HG02623 (cell line): ENCODE measurements around the gene NUBPL.

ENCODE experiments used
- ATAC-seq: cut with Tn5 transposase; IDR thresholded peaks from one replicate; pipeline ENCODE4 v1.9.1; 2021; ENCODE audit warnings: moderate library complexity; ENCODE audit not compliant: unreplicated experiment

The NUBPL gene, protein sequence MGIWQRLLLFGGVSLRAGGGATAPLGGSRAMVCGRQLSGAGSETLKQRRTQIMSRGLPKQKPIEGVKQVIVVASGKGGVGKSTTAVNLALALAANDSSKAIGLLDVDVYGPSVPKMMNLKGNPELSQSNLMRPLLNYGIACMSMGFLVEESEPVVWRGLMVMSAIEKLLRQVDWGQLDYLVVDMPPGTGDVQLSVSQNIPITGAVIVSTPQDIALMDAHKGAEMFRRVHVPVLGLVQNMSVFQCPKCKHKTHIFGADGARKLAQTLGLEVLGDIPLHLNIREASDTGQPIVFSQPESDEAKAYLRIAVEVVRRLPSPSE

DNA sequence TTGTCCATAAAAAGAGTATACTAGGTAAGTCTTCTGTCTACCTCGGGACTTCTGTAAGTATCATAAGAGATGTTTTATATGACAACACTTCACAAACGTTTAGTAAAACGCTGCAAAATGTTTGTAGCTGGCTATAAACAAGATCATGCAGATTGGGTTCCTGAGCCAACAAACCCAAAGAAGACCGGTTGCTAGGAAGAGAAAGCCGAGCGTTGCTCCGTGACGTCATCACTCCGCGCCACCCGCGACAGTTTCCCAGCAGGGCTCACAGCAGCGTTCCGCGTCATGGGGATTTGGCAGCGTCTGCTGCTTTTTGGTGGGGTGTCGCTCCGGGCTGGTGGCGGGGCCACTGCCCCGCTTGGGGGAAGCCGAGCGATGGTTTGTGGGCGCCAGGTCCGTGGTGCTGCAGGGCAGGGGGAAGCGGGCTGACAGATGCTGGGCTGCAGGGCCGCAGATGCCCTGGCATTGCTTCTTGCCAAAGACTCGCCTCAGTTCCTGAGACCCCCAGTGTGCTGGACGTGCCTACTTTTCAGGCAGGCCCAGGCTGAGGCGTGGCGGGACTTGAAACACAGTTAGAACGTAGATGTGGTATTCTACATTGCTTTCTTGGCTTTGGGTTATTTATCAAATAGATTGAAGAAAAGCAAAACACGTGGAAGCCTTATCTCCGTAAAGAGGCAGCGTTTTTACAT, at the start of gene NUBPL:
Gene NUBPL, plus strand, starts transcription at position 250 of the 692 bp plus-strand sequence. Its CDS starts 36 bp downstream, at position 286.
- ATAC-seq = peak; percentile 97

DNA sequence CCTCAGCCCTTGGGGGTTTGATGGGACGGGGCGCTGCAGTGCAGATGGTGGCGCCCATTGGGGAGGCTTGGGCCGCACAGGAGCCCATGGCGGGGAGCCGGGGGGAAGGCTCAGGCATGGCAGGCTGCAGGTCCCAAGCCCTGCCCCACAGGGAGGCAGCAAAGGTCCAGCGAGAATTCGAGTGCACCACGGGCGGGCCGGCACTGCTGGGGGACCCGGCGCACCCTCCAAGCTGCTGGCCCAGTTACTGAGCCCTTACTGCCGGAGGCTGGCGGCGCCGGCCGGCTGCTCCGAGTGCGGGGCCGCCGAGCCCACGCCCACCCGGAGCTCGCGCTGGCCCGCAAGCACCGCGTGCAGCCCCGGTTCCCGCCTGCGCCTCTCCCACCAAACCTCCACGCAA, 34.1 kb upstream of the NUBPL start:
- no peak for ATAC-seq

DNA sequence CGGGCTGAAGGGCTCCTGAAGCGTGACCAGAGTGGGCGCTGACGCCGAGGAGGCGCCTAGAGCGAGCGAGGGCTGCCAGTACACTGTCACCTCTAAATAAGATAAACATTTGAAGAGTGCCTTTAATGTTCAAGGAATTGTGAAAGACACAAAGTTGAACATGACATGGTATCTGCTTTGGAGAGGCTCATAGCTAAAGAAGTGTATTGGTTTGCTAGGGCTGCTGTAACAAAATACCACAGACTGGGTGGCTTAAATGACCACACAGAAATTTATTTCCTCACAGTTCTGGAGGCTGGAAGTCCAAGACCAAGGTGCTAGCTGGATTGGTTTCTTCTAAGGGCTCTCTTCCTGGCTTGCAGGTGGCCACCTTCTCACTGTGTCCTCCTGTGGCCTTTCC, 33.7 kb upstream of the NUBPL start:
- ATAC-seq = no peak

DNA sequence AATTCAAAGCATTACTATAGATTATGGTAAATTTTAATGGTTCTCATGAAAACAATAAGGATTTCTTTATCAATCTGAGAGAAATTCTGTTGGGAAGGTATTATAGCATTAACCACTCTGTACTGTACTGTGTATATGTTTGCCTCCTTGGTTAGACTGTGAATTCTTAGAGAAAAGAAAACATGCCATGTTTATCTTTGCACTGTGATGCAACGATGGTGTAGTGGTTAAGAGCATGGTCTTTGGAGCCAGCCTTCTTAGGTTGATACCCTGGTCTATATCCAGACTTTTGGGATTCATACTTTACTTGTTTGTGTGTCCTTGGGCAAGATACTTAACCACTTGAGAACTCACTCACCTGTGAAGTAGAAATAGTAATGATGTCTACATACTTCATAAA, 32.2 kb upstream of the NUBPL start:
- ATAC-seq = no peak

DNA sequence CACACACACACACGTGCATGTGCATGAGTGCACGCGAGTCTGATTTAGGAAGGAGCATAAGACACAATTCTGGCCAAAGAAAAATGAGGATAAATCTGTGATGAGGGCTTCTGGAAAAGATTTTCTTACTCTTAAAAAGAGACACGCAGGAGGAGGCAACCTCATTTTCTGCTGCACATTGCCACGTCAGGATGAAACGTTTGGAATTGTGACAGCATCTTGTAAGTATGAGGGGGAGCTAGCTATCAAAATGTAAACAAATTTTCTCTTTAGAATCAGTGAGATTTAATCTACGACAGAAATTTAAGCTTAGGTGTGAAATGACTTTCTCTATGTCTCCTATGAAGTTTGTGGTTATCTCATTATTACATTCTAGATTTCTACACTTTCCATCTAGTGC, 31.1 kb upstream of the NUBPL start:
- ATAC-seq = no peak

DNA sequence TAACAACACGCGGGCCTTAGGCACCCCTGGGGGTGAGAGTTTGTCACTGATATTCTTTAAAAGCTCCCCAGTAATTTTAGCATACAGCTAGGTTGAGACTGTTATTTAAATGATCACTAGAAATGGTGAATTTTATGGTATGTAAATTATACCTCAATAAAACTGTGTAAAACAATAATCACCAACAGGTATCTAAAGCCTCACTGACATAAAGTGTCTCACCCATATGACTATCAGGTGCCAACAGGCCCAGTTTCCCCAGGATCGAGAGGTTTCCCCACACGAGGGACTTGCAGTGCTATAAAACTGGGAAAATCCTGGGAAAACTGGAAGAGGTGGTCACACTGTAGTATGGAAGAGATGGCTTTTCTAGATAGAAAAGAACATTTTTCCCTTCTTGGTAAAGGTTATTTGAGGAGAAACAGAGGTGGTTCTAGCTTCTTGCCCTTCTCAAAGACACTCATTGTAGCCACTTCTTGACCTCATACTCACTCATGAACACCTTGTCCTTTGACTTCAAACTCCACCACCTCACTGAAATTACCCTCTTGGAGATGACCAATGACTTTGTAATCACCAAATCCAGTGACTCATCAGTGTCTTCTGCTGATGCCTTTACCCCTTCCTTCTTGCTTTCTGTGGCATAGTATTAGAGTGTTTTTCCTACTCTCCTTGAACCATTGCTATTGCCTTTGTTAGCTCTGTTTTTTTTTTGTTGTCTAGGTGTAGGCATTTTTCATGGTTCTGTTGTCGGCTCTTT, 24.8 kb upstream of the NUBPL start:
- no peak for ATAC-seq

DNA sequence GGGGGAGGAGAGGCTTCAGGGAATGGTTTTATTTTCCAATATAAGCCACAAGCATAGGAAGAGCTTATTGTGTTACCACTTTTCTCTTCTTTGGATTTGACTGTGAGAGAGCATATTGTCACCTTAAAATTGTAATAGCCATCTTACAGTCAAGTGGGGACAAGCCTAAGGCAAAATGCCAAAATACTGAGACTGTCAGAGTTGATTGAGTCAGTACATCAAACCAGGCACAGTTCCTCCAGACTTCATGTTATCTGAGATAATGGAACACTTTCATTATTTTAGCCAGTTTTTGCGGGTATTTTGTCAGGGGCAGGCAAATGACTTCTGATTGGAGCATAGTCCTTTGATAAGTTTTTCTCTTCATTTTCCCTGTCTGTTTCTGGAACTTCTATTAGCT, 19.5 kb upstream of the NUBPL start:
- ATAC-seq = no peak

DNA sequence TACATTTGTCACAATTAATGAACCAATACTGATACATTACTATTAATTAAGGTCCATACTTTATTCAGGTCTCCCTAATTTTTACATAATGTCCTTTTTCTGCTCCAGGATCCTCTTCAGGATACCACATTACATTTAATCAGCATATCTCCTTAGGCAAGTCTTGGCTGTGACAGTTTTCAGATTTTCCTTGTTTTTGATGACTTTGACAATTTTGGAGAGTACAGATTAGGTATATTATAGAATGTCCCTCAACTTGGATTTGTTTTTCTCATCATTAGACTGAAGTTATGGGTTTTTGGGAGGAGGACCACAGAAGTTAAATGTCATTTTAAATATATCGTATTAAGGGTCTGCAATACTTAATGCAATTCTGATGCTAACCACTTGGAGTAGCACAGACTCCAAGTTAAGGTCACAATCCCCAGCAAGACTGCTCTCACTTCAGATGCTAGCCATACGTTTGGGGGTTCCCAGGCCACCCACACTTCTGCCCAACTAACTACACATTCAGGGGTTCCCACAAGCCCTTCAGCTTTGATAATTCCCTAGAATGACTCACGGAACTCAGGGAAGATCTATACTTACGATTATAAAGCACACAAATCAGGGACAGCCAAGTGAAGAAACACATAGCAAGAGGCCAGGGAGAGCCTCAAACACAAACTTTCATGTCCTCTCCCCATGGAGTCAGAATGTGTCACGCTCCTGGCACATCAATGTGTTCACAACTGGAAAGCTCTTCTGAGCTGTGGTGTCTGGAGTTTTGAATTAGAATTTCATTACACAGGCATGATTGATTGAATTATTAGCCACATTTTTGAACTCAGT, 17.0 kb upstream of the NUBPL start:
- no peak for ATAC-seq

DNA sequence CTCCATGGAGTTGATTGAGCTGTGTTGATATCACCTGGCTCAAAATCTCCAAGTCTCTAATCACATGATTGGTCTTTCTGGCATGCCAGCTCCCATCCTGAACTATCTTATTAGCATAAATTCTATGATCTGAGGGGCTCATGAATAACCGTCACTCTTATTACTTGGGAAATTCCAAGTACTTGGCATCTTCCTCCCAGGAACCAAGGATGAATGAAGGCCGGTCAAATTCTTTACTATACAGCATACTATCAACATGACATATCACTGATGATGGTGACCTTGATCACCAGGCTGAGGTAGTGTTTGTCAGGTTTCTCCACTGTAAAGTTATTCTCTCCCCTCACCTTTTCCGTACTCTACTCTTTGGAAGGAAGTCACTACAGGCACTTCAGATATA, 16.4 kb upstream of the NUBPL start:
- no peak for ATAC-seq

DNA sequence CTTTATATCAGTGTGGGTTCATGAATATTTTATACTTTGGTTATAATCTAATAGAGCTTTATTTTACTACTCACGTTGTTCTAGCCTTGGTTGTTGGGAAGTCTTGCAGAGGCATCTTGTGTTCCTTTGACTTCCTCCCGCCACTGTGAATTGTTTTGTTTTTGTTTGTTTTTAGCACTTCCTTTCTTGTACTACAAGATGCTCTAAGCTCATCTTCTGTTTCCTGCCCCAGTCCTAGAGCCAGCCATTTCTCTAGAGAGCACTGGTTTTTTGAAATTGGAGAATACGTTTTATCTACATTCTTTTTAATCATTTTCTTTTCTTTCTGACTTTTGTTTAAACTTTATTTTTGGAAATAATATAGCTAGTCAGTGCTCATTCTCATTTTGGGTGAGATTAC, 15.9 kb upstream of the NUBPL start:
- no peak for ATAC-seq

DNA sequence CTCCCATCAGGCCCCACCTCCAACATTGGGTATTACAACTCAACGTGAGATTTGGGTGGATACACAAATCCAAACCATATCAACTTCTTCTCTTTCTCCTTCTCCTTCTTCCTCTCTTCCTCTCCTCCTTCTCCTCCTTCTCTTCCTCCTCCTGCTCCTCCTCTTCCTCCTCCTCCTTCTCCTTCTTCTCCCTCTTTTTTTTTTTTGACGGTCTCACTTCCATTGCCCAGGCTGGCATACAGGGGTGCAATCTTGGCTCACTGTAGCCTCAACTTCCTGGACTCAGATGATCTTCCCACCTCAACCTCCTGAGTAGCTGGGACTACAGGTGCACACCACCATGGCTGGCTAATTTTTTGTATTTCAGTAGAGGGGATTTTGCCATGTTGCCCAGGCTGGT, 11.4 kb upstream of the NUBPL start:
- no peak for ATAC-seq

DNA sequence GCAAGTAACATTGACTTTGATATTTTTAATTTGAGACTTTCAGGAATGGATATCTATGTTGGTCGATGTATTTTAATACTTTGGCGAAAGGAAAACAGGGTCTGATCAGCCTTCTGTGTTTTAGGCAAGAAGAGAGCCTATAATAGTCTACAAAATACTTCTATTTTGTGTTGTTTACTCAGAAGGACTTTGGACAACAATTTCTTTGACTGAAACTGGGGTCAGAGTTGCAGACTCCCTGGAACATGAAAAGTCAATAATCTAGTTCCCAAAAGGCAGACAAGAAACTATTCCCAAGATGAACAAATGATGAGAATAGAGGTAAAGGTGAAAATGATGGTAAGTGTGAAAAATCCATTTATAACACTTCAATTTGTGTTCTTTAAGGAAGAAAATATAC, 10.6 kb upstream of the NUBPL start:
- ATAC-seq = no peak

DNA sequence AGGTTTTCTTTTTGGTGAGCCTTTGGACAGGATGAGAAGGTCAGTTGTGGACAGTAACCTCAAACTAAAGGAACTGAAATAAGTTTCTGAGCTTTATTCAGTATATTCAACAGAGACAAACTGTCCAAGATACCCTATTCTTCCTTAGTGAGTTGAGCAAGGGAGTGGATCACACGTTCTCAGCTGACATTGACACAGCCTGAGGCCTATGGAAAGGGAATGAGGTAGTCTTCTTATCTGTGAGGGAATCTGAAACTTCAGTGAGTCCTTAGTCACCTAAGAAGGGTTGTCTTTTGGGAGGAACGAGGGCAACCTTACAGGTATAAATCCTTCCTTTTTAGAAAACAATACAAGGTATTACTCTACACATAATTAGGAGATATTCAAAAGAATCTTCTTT, 5.0 kb upstream of the NUBPL start:
- ATAC-seq = no peak

DNA sequence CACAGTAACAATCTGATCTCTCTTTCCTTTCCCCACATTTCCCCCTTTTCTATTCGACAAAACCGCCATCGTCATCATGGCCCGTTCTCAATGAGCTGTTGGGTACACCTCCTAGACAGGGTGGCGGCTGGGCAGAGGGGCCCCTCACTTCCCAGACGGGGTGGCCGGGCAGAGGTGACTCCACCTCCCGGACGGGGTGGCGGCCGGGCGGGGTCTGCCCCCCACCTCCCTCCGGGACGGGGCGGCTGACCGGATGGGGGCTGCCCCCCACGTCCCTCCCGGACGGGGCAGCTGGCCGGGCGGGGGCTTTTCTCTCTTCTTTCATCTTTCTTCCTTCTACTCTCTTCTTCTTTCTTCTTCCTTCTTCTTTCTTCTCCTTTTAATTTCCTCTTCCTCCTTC, 1.3 kb upstream of the NUBPL start:
- no peak for ATAC-seq

DNA sequence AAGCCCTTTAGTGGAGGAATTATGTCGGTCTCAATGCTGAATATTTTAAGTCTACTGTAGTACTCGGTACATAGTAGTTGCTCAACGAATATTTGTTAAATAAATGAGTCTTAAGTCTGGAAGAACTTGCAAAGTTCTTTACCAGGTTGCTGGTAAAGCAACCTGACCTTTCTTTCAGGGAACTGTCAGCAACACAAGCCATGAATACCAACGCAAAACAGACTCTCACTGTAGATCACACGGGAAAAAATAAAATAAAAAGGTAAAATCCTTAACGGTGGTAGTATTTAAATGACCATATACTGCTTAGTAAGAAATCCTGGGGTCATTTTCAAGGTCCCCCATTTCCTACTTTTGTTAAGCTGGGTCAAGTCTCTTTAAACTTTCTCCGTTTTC, 447 bp upstream of the NUBPL start:
- peak; percentile 5 for ATAC-seq

DNA sequence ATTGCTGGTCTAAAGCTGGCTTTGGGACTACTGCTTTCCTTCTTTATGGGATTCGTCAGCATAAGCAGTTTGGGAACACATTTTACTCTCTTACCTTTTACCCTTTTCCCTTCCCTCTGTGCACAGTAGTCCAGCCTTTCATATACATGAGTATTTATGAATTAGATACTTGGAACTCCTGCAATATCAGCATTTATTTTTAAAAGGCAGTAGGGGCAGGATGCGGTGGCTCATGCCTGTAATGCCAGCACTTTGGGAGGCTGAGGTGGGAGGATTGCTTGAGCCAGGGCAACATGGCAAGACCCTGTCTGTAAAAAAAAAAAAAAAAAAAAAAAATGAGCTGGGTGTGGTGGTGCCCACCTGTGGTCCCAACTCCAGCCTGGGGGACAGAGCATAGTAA, 3.0 kb downstream of the NUBPL start:
- no peak for ATAC-seq

DNA sequence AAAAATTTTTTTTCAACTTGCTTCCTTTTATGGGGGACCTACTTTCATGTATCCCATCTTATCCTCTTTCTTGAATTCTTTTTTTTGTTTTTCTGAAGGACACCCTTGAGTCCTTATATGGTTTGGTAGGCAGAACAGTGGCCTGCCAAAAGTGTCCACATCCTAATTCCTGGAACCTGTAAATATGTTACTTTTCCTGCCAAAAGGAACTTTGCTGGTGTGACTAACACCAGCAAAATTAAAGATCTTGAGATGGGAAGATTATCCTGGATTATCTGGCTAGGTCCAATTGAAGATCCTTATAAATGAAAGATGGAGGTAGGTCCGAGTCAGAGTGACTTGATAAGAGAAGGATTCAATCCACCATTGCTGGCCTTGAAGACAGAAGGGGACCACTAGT, 5.3 kb downstream of the NUBPL start:
- ATAC-seq = no peak

DNA sequence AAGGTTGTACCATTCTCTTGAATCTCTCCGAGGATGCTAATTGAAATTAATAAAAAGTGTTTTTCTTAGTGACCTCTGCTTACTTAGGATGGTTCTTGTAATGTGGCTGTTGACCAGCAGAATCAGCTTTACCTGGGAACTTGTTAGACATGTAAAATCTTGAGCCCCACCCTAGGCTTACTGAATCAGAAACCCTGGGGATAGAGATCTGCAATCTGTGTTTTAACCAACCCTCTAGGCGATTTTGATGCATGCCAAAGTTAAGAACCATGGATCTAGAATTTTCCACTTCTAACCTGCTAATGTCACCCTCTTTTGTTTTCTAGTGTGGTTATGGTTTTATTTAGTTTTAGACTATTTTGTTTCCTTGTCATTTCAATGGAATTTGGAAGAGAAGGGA, 6.5 kb downstream of the NUBPL start:
- ATAC-seq = no peak

DNA sequence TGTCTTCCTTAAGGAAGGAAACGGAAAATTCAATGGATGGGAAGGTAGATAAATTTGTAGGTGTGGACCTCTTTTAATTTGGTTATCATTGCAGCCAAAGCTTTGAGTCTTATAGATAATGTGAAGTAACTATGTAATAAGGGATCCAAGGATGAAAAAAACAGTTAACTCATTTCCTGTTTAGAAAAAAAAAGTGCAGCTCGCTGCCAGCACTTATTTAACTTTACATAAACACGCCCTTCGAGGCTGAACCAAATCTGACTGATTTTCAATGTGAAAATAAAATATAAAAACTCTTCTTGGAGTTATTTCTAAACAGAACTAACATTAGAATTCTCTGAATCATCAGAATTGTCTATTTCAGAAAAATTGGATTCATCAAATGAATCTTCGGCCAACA, 7.0 kb downstream of the NUBPL start:
- no peak for ATAC-seq

DNA sequence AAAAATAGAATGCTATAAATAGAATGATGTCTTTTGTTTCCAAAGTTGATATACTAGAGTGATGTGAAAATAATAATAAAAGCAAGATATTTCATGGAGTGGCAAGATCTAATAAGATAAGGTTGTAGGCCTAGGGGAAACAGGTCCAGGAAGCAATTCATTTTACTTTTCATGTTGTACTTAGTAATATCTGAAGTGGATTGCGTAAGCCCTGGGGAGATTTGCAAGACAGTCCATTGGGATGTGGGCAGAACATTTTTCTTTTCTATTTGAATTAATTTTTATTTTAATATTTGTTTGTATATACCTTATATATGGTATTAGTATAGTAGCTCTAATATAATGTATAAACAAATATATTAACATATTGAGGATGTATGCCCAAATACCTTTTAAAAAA, 7.5 kb downstream of the NUBPL start:
- no peak for ATAC-seq

DNA sequence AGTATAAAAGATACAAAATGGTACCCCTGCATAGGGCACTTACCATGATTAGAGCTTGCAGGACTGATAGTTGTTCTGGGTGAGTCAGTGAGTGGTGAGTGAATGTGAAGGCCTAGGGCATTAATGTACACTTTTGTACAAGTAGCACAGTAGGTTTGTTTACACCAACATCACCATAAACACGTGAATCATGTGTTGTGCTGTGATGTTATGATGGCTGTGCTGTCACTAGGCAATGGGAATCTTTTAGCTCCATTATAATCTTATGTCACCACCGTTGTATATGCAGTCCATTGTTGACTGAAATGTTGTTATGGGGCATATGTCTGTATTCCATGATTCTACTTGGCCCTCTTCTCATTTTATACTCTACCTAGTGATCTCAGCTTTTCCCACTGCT, 11.8 kb downstream of the NUBPL start:
- ATAC-seq = no peak
